Medulla oblongata (tissue), 1 donor: Measurements from ENCODE around the gene ESYT2.
"Not testable (repeated sequence)": the region's sequence is repeated elsewhere in the genome, so short reads cannot be mapped to it uniquely, and the experiment has no call there.

Experiments used
- DNase-seq: peaks from one replicate; pipeline ENCODE4 v3.0.0-alpha.2; 2015; ENCODE audit errors: extremely low spot score

ESYT2 gene

DNA sequence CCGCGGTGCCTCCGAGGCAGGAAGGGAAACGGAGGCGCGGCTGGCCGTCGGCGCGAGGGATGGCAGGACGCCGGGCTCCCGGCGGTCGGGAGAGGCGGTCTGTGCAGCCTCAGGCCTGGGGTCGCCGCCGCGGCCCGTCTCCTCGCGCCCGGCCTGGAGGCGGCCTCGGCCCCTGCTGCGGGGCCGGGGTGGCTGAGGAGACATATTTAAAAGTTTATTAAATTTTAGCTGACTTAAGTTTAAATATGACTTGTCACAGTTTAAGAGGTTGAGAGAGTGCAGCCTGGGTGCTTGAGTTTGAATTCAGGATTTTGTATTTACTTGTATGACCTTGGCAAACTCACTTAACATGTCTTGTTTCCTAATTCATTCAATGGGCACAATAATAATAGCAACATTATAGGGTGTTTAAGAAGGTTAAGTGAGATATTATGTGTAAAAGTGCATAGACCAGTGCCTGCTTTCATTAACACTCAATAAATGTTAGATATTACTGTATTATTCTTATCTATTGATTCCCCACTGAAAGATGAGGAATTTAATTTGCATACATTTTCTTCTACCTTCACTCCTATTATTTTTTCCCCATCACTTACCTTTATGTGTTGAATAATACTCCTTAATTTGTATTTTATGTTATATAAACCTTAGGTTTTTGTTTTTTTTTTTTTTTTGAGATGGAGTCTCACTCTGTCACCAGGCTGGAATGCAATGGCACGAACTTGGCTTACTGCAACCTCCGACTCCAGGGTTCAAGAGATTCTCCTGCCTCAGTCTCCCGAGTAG lies 27.8 kb upstream of the ESYT2 start:
- no peak for DNase-seq

DNA sequence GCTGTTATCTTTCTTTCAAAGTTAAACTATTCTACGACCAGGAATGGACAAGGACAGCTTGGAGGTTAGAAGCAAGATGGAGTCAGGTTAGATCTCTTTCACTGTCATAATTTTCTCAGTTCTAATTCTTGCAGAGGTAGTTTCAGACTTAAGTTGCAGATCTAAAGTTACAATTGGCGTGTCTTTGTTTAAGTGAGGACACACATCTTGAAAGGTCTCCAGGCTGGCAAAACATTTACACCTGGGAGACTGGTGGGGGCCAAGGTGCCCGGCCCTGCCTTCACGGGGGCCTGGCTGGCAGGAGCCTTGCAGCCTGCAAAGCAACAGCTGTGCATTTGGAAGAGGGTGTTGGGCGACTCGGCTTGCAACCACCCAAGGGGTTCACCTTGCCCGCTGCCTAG lies 25.4 kb upstream of the ESYT2 start:
- no peak for DNase-seq

DNA sequence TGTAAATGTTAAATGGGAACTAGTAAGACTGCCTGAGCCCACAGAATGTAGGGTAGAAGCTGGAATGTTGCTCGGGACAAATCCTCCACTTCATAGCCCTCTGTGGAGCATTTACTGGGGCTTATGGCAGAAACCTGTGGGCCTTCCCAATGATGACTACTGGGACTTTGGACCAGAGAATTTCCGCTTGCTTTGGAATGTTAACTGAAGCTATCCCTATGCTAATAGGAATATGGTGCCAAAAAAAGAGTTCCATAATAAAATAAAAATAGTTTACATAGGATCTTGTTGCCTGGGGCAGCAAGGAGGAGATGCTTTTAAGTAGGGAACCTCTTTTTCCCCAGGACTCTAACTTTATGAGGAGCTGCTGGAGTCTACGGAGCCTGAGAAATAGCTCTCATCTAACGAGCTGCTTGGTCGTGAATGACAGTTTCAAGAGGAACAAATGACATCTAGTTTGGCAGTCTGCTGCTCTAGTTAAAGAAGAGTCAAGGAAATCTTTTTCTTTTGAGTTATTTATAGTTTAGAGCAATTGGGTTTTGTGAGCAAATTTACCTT lies 21.3 kb upstream of the ESYT2 start:
- DNase-seq = no peak

DNA sequence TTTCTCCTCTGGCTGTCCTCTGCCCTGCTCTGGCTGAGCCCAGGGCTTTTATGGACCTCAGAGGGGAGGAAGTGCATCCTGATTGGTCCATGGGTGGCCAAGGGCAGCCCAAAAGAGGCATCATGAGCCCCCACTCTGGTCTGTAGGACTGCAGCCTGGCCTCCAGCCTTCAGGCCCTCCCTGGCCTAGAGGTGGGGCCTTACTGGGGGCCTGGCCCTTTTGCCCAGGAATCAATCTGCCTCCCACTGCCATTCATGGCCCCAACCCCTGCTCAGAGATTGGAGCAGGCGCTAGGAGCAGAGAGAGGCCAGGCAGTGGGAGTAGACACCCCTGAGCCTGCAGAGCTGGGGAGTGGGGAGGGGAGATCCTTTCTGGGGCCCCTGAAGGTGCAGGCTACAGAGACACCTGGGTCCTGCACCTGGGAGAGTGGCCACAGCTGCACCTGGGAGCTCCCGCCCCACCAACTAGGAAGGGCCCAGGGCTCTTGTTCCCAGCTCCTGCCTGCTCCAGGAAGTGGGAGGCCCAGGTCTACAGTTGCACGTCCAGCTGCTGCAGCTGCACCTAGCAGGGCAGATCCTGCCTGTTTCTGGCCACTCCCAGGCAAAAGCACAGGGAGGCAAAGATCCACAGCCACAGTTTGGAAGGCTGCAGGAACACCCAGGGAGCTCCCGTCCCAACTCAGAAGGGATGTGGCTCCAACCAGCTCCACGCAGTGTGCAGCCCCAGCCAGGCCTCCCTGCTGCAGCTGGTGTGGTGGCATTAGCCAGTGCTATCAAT lies 20.6 kb upstream of the ESYT2 start:
- no peak for DNase-seq

DNA sequence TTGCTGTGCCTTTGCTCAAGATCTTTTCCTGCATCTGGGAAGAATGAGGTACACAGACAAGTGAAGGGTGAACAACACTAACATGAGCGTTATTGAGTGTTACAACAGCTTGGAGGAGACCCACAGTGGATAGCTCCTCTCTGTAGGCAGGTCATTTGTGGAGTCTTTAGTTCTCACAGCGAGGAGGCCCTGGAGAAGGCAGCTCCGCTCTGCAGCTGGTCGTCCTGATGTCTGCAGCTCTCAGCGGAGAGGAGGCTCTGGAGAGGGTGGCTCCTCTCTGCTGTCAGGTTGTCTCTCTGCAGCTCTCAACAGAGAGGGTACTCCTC lies 20.1 kb upstream of the ESYT2 start:
- no peak for DNase-seq

DNA sequence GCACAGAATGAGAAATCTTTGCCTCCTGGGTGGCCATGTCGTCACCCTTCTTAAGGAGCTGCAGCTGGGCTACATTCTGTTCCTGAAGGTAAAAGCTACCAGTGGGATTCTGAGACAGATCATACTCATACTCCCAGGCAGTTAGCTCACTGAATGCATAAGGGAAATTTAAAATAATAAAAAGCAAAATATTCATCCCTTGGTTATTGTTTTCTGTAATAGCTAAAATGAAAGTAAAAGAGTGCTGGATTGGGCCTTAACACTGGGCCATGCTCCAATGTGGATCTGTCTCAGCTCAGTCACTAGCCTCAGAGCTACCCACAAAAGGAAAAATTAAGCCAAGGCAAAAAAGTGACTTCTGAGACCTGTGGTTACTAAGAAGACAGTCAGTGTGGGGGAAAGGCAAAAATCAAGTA lies 18.1 kb upstream of the ESYT2 start:
- DNase-seq = no peak

DNA sequence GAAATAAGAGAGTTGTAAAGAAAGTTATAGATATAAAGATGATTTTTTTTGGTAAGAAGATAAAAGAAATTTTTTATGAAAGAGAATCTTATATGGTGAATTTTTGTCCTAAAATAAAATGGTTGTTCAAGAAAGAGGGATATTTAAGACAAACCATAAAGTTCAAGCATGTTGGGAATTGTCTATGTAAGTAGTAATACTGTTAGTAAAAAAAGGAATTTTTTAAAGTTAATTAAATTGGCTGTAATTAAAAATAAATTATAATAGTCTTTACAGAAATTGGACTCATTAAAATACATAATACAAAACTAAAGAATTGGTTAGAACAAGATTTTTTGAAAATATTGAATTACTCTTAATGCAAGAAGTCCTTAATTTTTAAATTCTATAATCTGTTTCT lies 17.0 kb upstream of the ESYT2 start:
- DNase-seq = no peak

DNA sequence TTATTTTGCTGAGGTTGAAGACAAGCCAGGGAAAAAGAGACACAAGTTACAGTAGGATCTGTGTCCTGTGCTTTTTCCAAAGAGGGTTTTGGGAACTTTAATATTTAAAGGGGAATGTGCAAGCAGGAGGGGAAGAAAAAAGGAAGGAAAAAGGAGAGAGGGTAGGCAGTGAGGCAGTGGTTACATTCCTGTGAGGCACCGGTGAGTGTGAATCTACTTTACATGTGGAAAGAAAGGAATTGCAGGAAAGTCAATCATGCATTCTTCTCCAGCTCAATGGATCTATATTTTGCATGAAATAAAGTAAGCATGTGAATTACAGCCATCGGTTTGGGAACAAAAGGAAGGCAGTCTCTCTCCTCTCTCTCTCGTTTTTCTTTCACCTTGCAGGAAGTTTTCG lies 14.5 kb upstream of the ESYT2 start:
- DNase-seq = no peak

DNA sequence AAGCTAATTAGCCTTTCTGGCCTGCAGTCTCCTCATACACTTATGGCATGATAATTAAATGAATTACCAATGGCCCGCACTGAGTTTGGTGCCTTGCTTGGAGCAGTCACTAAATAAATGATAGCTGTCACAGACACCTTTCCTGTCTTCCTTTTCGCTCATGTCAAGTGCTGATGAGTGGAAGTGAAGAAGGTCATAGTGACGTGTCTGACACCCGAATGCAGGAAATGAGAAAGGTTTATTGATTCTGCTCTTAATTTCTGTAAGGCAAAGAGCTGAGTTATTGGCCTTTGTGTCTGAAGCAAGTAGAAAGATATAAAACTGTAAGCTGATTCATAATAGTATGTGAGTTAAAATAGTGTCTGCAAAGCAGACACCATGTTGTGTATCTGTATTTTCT lies 13.2 kb upstream of the ESYT2 start:
- DNase-seq = no peak

DNA sequence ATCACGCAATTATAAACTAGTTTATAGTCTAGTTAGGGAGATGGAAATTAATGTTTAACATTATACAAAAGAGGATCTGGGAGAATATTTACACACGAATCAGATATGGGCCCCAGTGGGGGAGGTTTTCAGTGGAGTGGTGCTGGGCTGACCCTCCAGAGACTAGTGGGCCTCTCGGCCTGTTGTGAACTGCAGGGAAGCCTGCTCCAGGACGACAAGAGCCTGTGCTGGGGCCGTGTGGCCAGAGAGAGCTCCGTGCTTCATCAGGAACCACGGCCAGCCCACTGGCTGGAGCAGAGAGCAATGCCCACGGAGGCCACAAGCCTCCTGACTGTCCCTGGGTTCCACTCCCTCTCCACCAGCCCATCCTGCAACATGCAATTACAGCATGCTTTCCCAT lies 11.3 kb upstream of the ESYT2 start:
- no peak for DNase-seq

DNA sequence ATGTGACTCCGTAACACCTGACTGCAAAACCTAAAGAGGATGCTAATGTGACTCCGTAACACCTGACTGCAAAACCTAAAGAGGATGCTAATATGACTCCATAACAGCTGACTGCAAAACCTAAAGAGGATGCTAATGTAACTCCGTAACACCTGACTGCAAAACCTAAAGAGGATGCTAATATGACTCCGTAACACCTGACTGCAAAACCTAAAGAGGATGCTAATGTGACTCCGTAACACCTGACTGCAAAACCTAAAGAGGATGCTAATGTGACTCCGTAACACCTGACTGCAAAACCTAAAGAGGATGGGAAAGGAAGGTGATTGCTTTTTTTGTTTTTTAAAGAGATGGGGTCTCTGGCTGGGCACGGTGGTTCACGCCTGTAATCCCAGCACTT lies 9.9 kb upstream of the ESYT2 start:
- DNase-seq = not testable (repeated sequence)

DNA sequence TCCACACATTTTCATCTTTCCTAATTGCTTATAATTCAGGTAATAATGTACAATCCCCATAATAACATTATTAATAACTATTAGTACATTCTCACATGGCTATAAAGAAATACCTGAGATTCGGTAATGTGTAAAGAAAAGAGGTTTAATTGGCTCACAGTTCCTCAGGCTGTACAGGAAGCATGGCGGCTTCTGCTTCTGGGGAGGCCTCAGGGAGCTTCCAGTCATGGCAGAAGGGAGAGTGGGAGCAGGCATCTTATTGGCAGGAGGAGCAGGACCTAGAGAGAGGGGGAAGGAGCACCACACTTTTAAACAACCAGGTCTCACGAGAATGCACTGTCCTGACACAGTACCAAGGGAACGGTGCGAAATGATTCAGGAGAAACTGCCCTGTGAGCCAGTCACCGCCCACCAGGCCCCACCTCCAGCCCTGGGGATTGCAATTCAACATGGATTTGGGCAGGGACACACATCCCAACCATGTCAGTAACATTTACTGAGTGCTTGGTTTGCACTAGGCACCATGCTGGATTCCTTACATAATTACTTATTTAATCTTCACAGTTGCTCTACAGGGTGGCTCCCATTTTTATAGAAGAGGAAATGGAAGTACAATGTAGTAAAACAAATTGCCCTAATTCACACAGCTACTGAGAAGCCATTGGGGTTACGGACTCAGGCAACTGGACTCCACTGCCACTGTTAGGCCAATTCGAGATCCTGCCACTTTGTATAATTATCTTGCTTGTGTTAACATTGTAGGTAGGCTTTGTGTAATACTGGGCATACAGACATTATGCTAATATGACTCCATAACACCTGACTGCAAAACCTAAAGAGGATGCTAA lies 8.7 kb upstream of the ESYT2 start:
- no peak for DNase-seq

DNA sequence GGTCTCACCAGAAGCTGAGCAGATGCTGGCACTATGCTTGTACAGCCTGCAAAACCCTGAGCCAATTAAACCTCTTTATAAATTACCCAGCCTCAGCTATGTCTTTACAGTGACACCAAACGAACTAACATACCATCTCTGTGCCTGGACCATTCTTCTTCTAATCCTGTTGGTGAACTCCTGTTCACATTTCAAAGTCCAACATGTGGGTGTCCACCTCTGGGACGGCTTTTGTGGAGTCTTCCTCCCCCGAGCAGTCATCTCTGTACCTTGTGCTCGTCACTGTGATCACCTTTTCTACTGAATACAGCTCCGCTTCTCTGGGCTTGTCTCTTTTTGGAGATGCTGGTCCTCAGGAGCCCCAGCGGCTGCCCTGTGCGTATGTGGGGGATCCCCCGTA lies 7.4 kb upstream of the ESYT2 start:
- DNase-seq = no peak

DNA sequence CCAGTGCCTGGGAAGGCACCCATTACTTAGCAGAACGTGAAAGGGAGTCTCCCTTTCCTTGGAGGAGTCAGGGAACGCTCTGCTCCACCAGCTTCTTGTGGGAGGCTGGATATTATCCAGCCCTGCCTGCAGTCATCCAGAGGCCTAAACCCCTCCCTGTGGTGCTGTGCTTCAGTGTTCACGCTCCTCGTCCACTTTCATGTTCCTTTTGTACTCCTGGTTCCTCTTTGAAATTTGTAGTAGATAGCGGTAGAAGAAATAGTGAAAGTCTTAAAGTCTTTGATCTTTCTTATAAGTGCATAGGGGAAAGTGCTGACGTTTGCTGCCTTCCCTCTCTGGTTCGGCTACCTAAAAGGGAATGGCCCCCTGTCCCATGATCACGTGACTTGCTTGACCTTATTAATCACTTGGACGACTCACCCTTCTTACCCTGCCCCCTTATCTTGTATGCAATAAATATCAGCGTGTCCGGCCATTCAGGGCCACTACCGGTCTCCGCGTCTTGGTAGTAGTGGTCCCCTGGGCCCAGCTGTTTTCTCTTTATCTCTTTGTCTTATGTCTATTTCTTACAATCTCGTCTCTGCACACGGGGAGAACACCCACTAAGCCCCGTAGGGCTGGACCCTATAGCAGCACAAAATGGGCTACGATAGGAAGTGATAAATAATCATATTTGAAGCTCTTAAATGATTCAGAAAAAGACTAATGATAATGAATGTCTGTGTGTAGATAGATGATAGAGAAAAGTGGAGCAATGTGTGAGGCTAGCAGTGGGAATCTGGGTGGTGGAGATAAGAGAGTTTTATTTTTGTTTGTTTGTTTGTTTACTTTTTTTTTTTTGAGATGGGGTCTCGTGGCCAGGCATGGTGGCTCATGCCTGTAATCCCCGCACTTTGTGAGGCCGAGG lies 5.8 kb upstream of the ESYT2 start:
- no peak for DNase-seq

DNA sequence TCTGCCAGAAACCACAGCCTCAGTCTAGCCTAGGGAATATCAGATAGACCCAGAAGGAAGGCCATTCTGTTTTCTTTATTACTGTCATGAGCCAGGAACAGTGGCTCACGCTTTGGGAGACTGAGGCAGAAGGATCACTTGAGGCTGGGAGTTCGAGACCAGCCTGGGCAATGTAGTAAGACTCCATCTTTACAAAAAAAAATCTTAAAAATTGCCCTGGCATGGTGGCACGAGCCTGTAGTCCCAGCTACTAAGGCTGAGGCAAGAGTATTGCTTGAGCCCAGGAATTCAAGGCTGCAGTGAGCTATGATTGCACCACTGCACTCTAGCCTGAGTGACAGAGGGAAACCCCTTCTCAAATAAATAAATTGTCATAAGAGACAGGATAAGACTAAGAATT lies 3.7 kb upstream of the ESYT2 start:
- DNase-seq = no peak

DNA sequence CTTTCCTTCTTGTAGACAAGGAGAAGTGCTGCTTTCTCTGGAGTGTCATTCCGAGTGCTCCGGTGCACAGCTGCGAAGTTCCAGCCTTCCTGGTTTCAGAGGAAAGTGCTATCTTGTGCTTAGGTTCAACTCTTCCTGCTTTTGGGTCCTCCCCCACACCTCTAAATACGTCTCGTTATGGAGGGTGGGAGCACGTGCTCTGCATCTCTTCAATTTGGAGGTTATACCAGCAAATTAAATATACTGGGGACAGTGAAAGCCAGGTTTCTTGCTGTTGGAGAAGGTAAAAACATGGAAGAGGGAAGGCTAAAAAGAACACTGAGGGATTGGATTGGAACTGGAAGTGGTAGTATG lies 2.4 kb upstream of the ESYT2 start:
- DNase-seq = no peak

DNA sequence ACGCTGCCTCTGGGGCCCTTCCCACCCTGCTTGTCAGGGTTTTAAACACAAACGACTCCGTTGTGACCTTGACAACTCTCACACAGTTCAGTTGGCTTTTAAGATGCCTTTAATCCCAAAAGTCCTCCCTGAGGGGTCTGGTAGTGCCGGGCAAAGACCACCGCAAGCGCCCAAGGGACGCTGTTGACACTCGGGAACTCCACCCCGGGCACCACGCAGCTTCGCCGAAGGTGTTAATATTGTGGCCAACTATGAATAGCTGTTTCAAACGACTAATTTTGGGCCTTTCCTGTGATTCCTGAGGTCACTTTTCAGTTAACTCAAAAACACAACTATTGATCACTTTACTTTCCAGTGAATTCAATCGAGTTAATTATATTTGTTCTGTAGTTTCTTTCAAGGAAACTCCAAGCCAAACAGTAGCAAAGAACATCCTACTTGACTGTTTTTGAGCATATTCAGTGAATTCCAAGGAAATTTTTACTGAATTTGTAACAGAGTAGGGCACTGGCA lies 958 bp upstream of the ESYT2 start:
- no peak for DNase-seq

DNA sequence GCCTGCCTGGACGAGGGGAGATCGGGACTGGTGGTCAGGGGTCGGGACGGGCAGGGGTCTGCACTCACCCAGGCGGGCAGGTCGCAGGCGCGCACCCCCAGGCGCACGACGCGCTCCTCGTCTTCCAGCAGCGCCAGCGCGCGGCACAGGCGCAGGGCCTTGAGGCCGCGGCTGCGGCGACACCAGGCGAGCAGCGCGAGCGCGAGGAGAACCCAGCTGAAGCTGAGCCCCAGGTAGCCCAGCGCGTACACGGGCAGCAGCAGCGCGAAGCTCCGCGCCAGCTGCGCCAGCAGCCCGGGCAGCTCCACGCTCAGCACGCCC lies 328 bp downstream of the ESYT2 start:
- peak; percentile 41 for DNase-seq

DNA sequence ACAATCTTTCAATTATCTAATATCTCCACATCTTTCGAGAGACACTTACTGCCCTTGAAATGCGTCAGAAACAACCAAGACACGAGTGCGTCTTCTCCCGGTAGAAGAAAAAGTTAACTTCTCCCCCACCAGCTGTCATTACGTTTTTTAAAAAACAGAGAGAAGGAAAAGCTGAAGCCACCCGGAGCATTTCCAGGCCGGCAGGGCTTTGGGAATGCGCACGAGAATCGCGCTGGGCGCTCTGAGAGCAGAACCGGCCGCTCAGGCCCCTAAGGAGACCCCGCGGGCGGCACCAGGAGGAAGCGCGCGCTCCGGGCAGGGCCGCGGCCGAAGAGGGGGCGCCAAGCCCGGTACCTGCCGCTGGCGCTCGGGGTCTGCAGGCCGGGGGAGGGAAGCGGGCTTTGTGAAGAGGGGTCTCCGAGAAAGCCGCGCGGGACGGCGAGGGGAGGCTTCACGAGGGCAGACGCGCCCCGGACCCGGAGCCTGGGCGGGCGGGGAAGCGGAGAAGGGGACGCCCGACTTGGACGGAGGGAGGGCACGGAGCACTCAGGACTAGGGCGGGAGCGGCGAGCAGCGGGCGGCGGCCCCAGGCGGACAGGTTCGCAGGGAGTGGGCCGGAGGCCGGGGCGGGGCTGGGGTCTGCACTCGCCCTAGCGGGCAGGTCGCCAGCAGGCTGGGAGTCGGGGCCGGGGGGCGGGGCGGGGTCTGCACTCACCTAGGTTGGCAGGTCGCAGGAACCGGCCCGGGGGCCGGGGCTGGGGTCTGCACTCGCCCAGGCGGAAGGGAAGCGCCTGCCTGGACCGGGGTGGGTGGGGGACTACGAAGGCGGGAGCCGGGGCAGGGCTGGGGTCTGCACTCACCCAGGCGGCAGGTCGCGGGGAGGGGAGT lies 932 bp downstream of the ESYT2 start:
- DNase-seq = peak; percentile 18

DNA sequence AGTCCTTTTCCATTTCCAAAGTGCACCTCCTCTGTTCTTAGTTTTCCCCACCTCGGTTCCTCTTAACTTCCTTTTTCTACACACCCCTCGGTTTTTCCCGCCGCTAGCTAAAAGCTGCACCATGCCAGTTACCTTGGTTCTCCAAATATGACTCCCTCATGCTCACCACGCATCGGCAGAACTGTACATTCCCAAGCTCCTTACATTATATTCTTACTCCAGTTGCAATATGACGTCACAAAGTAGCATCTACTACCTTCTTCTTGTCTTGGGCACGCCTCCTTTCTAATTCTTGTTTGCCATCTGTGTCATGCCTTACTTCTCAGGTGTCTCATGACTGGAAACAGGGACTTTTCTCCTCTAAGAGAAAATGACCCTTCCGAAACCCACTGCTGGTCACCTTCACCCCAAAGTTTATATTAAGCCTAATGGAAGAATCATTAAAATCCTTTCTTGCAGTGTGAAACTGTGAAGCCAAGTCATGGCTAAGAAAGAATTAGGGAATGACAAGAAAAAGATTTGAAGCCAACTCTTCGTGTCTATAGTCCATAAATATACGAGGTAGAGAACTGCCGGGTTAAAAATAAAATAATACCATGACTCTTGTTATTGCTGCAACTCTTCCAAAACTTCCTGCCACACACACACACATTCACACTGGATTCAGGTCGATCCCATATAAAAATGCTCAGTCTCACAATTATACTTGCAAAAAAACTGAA lies 1.7 kb downstream of the ESYT2 start:
- peak; percentile 17 for DNase-seq
